Large intestine (tissue), 3 donors: ENCODE data around the gene DMD. TPM values are rescaled to one million over a fixed set of nuclear protein-coding genes. Genes with fewer than 3 reads are reported as not detected.

Experiments used
- DNase-seq, 2 donors: peaks; one replicate each; pipeline versions ENCODE4 v3.0.0 to v3.0.0-alpha.2; 2013
- H3K27ac ChIP-seq: one replicate; pipeline ENCODE4 v1.5.1; 2013; ENCODE audit warnings: low read length
- H3K27me3 ChIP-seq: 2 replicates; pipeline ENCODE4 v1.6.1; 2013; ENCODE audit warnings: low read length; ENCODE audit not compliant: control insufficient read depth, insufficient read depth
- H3K36me3 ChIP-seq: 2 replicates; pipeline ENCODE4 v1.6.1; 2013; ENCODE audit warnings: low read length; ENCODE audit not compliant: control insufficient read depth, insufficient read depth
- H3K4me1 ChIP-seq: one replicate; pipeline ENCODE4 v1.6.1; 2013; ENCODE audit warnings: low read length; ENCODE audit not compliant: control insufficient read depth, insufficient read depth
- H3K4me3 ChIP-seq: one replicate; pipeline ENCODE4 v1.5.1; 2013; ENCODE audit warnings: low read length
- H3K9me3 ChIP-seq: one replicate; pipeline ENCODE4 v1.6.1; 2013; ENCODE audit warnings: mild to moderate bottlenecking, low read depth, low read length, moderate library complexity; ENCODE audit not compliant: control insufficient read depth
- WGBS: methylation state at CpG from one replicate; pipeline ENCODE4 v1.1.5; 2013; ENCODE audit warnings: low lambda C conversion rate; ENCODE audit not compliant: insufficient coverage; 5-methylcytosine and 5-hydroxymethylcytosine counted together
- polyA plus RNA-seq: library from polyadenylated mRNA; unstranded; fragments of 120-200 nt; gene quantifications from one replicate; pipeline ENCODE4 v1.2.1, GENCODE V29; 2013

The DMD gene
- polyA plus RNA-seq, 1 donor: 23.3 TPM

DNA sequence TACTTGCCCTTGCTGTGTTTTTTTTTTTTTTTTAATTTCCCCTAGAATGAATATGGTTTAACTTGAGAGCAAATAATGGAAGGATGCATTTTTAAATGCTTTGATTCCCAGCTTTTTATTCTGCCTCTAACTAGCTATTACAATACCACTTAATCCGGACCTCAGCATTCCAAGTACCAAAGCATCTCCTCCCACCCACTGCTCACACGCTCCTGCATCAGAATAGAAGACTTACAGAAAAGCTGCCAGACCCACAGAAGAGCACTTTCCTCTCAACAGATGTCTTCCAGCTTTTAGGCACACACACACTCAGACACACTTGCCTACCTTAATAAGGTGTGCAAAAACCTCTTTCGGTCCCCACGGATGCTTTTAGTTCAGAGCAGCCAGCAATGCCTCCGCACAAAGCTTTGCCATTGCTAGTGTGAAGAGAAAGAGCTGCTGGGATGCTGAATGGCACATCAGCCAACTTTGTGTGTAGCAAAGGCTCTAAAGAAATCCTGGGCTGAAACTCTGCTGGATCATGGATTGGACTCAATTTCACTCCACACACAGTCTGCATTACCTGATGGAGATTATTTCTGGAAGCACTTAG is 1056.2 kb downstream of the DMD start:
- H3K36me3 ChIP-seq: no peaks in the 10 kb centered on the region
- DNase-seq: no peak
- H3K27ac ChIP-seq: no peak overlapping the region
- no peak overlapping the region for H3K4me3 ChIP-seq
- no peaks in the 10 kb centered on the region for H3K4me1 ChIP-seq
- no CpG with 5 or more reads among the region's 5 CpGs for WGBS
- H3K27me3 ChIP-seq: no peaks in the 10 kb centered on the region
- no peaks in the 10 kb centered on the region for H3K9me3 ChIP-seq

DNA sequence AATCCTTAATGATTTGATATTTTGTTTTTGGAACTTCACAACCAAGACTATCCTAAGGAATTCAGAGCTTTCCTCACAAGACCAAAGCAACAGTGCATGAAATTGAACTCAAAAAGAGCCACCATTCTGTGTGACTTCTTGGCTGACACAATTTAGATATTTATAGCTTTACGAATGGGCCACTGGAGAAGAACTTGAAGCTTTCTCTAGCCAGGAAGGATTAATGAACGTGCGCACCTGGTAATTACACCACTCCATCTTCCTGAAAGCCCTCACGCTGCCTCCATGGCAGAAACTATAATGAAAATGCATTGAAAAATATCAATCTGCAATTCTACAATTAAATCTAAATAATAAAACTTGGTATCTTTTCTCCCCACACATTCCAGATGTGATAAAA is 1057.8 kb downstream of the DMD start:
- Histone ChIP-seq H3K27me3 (no peaks in the 10 kb centered on the region), H3K36me3 (no peaks in the 10 kb centered on the region), H3K4me3 (no peak overlapping the region), H3K27ac (no peak overlapping the region), H3K9me3 (no peaks in the 10 kb centered on the region), H3K4me1 (no peaks in the 10 kb centered on the region)
- WGBS: no CpG with 5 or more reads among the region's 4 CpGs
- no peak for DNase-seq

DNA sequence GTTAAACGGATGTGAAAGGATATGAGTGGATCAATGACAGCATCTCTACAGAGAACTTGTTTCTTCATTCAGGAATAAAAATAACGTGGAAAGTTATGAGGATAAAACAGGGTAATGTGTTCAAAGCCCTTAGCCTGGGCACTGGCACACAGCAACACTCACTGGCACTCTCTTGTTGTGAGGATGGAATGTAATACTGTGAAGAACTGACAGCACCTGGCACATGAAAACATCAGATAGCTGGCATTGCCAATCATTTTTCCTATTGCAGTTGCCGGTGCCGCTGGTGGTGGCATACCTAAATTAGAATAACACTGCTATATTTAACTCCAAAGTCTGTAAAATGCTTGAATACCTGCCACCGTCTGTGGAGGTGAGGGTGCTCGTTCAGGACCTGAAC is 1061.2 kb downstream of the DMD start:
- H3K36me3 ChIP-seq: no peaks in the 10 kb centered on the region
- no peak for DNase-seq
- H3K4me3 ChIP-seq: no peak overlapping the region
- no CpG with 5 or more reads among the region's 6 CpGs for WGBS
- H3K27me3 ChIP-seq: no peaks in the 10 kb centered on the region
- H3K27ac ChIP-seq: no peak overlapping the region
- H3K9me3 ChIP-seq: no peaks in the 10 kb centered on the region
- H3K4me1 ChIP-seq: no peaks in the 10 kb centered on the region

DNA sequence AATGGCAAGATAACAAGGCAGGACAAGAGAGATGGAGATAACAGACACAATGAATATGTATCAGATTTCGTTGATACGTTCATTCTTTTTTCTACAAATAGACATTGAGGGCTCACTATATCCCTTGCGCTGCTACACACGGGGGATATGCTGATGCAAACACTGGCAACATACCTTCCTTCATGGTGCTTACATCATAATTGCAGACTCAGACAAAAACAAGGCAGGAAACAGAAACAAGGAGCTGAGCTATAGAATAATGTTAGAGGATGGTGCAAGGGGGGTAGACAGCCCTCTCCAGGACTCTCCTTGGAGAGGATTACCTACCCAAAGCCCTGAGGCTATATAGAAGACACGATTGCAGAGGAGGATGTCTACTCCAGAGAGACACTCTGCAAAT is 1069.5 kb downstream of the DMD start:
- H3K9me3 ChIP-seq: no peaks in the 10 kb centered on the region
- no peak overlapping the region for H3K4me3 ChIP-seq
- DNase-seq: no peak
- no peaks in the 10 kb centered on the region for H3K27me3 ChIP-seq
- WGBS: no CpG with 5 or more reads among the region's 5 CpGs
- no peak overlapping the region for H3K27ac ChIP-seq
- H3K36me3 ChIP-seq: no peaks in the 10 kb centered on the region
- H3K4me1 ChIP-seq: no peaks in the 10 kb centered on the region

DNA sequence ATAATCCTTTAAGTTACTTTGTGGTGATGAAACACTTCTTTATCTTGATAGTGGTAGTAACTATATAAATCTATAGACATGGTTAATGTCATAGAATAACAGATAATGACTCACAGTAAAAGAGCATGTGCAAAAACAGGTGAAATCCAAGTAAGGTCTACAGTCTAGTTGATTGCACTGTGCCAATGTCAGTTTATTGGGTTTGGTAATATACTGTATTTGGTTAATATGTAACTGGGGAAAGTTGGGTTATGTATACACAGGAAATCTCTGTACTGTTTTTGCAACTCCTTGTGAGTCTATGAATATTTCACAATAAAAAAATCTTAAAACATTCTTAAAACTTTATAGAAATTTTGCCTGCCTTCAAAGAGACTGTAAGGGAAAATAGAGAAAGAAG is 1071.9 kb downstream of the DMD start:
- Histone ChIP-seq H3K4me3 (no peak overlapping the region), H3K9me3 (no peaks in the 10 kb centered on the region), H3K27ac (no peak overlapping the region), H3K27me3 (no peaks in the 10 kb centered on the region), H3K4me1 (no peaks in the 10 kb centered on the region), H3K36me3 (no peaks in the 10 kb centered on the region)
- peak; percentile 23 to 69 for DNase-seq

DNA sequence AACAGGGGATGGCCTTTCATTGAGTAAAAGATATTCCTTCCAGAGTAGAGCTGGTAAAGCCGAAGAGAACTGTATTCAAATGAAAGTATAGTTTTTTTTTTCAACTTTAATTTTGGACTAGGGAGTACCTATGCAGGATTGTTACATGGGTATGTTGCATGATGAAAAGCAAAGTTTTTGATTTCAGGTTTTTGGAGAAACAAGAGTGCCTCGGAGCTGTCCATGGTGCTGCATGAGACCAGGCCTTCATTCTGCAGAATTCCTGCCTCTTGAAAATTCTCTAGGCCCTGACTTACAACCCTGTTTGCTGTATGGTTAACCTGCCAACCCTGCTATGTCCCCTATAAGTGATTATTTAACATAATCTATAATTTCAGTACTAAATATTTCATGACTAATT is 1073.8 kb downstream of the DMD start:
- Histone ChIP-seq H3K27ac (no peak overlapping the region), H3K4me1 (no peaks in the 10 kb centered on the region), H3K36me3 (no peaks in the 10 kb centered on the region), H3K27me3 (no peaks in the 10 kb centered on the region), H3K9me3 (no peaks in the 10 kb centered on the region), H3K4me3 (no peak overlapping the region)
- peak in 1 of 2 donors; percentile 2 for DNase-seq
- WGBS: no CpG with 5 or more reads among the region's 2 CpGs

DNA sequence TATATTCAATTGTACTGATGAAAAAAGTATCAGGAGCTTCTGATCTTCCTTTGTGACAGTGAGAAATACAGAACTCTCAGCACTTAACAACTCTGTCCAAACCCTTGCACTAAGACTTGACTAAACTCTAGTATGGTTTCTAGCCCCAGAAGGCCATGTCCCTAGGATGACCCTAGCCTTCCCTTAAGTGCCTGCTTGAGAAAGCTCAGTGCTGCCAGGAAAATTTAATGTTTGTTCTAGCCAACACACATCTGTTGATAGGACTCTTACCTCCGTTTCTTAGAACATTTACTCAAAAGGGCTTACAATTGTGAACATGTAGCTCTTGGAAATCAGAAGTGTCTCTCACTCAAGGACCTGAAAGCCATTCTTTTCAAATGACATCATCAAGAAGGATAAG is 1084.4 kb downstream of the DMD start:
- H3K36me3 ChIP-seq: no peaks in the 10 kb centered on the region
- DNase-seq: peak in 1 of 2 donors; percentile 1
- no peaks in the 10 kb centered on the region for H3K9me3 ChIP-seq
- H3K4me3 ChIP-seq: no peak overlapping the region
- WGBS: no CpG with 5 or more reads among the region's 1 CpG
- H3K4me1 ChIP-seq: no peaks in the 10 kb centered on the region
- H3K27ac ChIP-seq: no peak overlapping the region
- no peaks in the 10 kb centered on the region for H3K27me3 ChIP-seq

DNA sequence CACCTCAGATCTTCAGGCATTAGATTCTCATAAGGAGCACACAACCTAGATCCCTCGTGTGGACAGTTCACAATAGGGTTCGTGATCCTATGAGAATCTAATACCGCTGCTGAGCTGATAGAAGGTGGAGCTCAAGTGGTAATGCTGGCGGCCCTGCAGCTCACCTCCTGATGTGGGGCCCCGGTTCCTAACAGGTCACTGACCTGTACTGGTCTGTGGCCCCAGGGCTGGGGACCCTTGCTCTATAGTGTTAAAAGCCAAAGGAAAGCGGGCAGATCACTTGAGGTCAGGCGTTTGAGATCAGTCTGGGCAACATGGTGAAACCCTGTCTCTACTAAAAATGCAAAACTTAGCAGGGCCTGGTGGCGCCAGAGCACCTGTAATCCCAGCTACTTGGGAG is 1092.5 kb downstream of the DMD start:
- Histone ChIP-seq H3K4me1 (no peaks in the 10 kb centered on the region), H3K36me3 (no peaks in the 10 kb centered on the region), H3K27ac (no peak overlapping the region), H3K4me3 (no peak overlapping the region), H3K9me3 (no peaks in the 10 kb centered on the region), H3K27me3 (no peaks in the 10 kb centered on the region)
- WGBS: no CpG with 5 or more reads among the region's 8 CpGs
- no peak for DNase-seq

DNA sequence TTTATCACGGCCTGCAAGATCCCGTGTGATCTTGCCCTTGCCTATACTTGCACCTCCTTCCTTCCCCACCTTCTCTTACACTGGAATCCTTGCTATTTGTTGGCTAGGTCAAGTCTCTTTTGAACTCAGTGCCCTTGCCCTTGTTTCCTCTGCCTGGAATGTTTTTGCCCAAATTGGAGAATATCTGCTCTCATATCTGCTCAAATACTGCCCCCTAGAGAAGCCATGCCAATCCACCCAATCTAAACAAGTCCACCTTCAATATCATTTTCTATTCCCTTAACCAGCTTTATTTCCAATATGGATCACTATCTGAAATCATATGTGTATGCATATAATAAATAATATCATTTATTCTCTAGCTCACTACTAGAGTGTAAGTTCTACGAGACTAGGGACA is 1095.3 kb downstream of the DMD start:
- DNase-seq: no peak
- Histone ChIP-seq H3K27ac (no peak overlapping the region), H3K36me3 (no peaks in the 10 kb centered on the region), H3K27me3 (no peaks in the 10 kb centered on the region), H3K9me3 (no peaks in the 10 kb centered on the region), H3K4me1 (no peaks in the 10 kb centered on the region), H3K4me3 (no peak overlapping the region)
- 100% methylated on average over 1 of the region's 3 CpGs for WGBS

DNA sequence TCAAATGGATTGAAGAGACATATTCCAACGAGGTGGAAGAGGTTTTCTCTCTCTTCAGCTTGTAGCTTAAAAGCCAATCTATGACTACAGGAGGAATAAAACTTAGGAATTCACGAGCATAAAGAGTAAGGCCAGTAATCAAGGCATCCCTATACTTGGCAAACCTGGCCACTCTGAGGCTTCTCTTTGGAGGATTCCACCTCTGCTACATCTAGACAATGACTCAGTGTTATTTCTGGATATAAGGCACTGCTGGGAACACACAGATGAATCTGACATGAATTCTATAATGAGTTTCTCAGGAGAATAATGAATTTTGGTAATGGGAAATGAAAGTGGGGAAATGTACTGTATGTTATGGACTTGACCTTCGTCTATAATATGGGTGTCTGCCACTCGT is 1123.7 kb downstream of the DMD start:
- H3K9me3 ChIP-seq: no peaks in the 10 kb centered on the region
- no peaks in the 10 kb centered on the region for H3K36me3 ChIP-seq
- no peaks in the 10 kb centered on the region for H3K4me1 ChIP-seq
- no peak overlapping the region for H3K27ac ChIP-seq
- H3K27me3 ChIP-seq: no peaks in the 10 kb centered on the region
- H3K4me3 ChIP-seq: no peak overlapping the region
- no CpG with 5 or more reads among the region's 4 CpGs for WGBS
- no peak for DNase-seq

DNA sequence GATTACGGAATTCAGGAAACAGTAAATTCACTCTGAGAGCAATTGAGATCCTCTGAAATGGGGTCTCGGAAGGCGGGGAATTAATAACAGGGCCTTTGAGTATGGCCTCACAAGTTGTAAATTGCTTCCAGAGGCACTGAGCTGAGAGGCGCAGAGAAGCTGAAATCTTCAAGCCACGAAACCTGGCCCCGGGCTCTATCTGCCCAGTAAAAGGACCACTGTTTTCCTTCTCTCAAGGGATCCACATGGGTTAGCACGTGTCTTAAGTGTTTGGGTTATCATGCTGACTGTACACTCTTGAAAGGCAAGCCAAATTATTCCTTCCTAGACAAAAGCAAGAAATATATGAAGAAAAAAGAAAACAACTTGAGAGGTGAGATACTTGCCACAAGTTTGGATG is 1126.6 kb downstream of the DMD start:
- no peak for DNase-seq
- Histone ChIP-seq H3K9me3 (no peaks in the 10 kb centered on the region), H3K4me1 (no peaks in the 10 kb centered on the region), H3K4me3 (no peak overlapping the region), H3K27ac (no peak overlapping the region), H3K36me3 (no peaks in the 10 kb centered on the region), H3K27me3 (no peaks in the 10 kb centered on the region)
- no CpG with 5 or more reads among the region's 7 CpGs for WGBS
